ENCODE results near the gene LEF1. TPM values are rescaled to one million over a fixed set of nuclear protein-coding genes. Genes with fewer than 3 reads are reported as not detected.

LEF1 gene
- total and polyA plus RNA-seq, 2 experiments from 2014 or later, result 0.50 to 0.73 TPM

DNA sequence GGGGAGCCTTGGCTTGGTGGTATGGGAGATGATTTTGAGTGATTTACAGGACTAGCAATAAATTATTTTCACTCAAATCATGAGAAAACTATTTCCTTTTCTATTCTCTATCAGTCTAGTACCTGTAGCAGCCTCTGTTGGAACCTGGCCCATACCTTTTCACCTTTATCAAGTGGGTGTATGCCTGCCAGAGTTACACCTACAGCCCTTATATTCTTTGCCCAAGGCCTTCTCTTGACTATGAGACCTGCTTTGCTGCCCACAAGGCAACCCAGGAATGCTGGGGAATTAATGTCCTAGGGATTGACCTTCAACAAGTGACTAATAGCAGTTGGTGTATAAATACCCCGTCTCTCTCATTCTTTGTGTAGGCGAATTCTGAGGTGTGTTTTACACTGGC, 20.0 kb upstream of the LEF1 start (continued):
- TF ChIP-seq, protein P1, sequence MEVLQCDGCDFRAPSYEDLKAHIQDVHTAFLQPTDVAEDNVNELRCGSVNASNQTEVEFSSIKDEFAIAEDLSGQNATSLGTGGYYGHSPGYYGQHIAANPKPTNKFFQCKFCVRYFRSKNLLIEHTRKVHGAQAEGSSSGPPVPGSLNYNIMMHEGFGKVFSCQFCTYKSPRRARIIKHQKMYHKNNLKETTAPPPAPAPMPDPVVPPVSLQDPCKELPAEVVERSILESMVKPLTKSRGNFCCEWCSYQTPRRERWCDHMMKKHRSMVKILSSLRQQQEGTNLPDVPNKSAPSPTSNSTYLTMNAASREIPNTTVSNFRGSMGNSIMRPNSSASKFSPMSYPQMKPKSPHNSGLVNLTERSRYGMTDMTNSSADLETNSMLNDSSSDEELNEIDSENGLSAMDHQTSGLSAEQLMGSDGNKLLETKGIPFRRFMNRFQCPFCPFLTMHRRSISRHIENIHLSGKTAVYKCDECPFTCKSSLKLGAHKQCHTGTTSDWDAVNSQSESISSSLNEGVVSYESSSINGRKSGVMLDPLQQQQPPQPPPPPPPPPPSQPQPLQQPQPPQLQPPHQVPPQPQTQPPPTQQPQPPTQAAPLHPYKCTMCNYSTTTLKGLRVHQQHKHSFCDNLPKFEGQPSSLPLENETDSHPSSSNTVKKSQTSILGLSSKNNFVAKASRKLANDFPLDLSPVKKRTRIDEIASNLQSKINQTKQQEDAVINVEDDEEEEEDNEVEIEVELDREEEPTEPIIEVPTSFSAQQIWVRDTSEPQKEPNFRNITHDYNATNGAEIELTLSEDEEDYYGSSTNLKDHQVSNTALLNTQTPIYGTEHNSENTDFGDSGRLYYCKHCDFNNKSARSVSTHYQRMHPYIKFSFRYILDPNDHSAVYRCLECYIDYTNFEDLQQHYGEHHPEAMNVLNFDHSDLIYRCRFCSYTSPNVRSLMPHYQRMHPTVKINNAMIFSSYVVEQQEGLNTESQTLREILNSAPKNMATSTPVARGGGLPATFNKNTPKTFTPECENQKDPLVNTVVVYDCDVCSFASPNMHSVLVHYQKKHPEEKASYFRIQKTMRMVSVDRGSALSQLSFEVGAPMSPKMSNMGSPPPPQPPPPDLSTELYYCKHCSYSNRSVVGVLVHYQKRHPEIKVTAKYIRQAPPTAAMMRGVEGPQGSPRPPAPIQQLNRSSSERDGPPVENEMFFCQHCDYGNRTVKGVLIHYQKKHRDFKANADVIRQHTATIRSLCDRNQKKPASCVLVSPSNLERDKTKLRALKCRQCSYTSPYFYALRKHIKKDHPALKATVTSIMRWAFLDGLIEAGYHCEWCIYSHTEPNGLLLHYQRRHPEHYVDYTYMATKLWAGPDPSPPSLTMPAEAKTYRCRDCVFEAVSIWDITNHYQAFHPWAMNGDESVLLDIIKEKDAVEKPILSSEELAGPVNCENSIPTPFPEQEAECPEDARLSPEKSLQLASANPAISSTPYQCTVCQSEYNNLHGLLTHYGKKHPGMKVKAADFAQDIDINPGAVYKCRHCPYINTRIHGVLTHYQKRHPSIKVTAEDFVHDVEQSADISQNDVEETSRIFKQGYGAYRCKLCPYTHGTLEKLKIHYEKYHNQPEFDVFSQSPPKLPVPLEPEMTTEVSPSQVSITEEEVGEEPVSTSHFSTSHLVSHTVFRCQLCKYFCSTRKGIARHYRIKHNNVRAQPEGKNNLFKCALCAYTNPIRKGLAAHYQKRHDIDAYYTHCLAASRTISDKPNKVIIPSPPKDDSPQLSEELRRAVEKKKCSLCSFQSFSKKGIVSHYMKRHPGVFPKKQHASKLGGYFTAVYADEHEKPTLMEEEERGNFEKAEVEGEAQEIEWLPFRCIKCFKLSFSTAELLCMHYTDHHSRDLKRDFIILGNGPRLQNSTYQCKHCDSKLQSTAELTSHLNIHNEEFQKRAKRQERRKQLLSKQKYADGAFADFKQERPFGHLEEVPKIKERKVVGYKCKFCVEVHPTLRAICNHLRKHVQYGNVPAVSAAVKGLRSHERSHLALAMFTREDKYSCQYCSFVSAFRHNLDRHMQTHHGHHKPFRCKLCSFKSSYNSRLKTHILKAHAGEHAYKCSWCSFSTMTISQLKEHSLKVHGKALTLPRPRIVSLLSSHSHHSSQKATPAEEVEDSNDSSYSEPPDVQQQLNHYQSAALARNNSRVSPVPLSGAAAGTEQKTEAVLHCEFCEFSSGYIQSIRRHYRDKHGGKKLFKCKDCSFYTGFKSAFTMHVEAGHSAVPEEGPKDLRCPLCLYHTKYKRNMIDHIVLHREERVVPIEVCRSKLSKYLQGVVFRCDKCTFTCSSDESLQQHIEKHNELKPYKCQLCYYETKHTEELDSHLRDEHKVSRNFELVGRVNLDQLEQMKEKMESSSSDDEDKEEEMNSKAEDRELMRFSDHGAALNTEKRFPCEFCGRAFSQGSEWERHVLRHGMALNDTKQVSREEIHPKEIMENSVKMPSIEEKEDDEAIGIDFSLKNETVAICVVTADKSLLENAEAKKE (CRISPR knock-in tag; IDR thresholded peaks at IDR 0.05), result no peak
- TF ChIP-seq, protein P2, sequence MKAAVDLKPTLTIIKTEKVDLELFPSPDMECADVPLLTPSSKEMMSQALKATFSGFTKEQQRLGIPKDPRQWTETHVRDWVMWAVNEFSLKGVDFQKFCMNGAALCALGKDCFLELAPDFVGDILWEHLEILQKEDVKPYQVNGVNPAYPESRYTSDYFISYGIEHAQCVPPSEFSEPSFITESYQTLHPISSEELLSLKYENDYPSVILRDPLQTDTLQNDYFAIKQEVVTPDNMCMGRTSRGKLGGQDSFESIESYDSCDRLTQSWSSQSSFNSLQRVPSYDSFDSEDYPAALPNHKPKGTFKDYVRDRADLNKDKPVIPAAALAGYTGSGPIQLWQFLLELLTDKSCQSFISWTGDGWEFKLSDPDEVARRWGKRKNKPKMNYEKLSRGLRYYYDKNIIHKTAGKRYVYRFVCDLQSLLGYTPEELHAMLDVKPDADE (IDR thresholded peaks at IDR 0.05), result no peak
- TF ChIP-seq JUNB (IDR thresholded peaks at IDR 0.05; ENCODE audit: unreplicated experiment) (no peak), EZH2 (IDR thresholded peaks at IDR 0.05; ENCODE audit: low read depth, unreplicated experiment) (no peak), POLR2AphosphoS5 (IDR thresholded peaks at IDR 0.05; ENCODE audit: low read depth) (no peak), STAT1 (IDR thresholded peaks at IDR 0.05; ENCODE audit: unreplicated experiment) (no peak), NANOG (IDR thresholded peaks at IDR 0.05; ENCODE audit: borderline replicate concordance) (no peak)
- TF ChIP-seq, protein P3, sequence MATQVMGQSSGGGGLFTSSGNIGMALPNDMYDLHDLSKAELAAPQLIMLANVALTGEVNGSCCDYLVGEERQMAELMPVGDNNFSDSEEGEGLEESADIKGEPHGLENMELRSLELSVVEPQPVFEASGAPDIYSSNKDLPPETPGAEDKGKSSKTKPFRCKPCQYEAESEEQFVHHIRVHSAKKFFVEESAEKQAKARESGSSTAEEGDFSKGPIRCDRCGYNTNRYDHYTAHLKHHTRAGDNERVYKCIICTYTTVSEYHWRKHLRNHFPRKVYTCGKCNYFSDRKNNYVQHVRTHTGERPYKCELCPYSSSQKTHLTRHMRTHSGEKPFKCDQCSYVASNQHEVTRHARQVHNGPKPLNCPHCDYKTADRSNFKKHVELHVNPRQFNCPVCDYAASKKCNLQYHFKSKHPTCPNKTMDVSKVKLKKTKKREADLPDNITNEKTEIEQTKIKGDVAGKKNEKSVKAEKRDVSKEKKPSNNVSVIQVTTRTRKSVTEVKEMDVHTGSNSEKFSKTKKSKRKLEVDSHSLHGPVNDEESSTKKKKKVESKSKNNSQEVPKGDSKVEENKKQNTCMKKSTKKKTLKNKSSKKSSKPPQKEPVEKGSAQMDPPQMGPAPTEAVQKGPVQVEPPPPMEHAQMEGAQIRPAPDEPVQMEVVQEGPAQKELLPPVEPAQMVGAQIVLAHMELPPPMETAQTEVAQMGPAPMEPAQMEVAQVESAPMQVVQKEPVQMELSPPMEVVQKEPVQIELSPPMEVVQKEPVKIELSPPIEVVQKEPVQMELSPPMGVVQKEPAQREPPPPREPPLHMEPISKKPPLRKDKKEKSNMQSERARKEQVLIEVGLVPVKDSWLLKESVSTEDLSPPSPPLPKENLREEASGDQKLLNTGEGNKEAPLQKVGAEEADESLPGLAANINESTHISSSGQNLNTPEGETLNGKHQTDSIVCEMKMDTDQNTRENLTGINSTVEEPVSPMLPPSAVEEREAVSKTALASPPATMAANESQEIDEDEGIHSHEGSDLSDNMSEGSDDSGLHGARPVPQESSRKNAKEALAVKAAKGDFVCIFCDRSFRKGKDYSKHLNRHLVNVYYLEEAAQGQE (IDR thresholded peaks at IDR 0.05; ENCODE audit: unreplicated experiment), result no peak

Measured in GM23338 (cell line).